ENCODE data around the gene MPZL1.

- TF ChIP-seq, protein P1, sequence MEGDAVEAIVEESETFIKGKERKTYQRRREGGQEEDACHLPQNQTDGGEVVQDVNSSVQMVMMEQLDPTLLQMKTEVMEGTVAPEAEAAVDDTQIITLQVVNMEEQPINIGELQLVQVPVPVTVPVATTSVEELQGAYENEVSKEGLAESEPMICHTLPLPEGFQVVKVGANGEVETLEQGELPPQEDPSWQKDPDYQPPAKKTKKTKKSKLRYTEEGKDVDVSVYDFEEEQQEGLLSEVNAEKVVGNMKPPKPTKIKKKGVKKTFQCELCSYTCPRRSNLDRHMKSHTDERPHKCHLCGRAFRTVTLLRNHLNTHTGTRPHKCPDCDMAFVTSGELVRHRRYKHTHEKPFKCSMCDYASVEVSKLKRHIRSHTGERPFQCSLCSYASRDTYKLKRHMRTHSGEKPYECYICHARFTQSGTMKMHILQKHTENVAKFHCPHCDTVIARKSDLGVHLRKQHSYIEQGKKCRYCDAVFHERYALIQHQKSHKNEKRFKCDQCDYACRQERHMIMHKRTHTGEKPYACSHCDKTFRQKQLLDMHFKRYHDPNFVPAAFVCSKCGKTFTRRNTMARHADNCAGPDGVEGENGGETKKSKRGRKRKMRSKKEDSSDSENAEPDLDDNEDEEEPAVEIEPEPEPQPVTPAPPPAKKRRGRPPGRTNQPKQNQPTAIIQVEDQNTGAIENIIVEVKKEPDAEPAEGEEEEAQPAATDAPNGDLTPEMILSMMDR (IDR thresholded peaks at IDR 0.05) = no peak
- no peak for TF ChIP-seq POLR2A (IDR thresholded peaks at IDR 0.05)
These were observed 98.3 kb downstream of the MPZL1 start for GRCh38 chr1:167819849-167820683.

Data from testis (tissue), 2 donors.